SU-DHL-6 (cell line): ENCODE data around the gene HTT.

Experiments used
- CTCF ChIP-seq: fragments of 200-600 bp; sonication (generic); IDR thresholded peaks from one replicate; pipeline ENCODE4 v1.5.1; 2017; ENCODE audit warnings: antibody characterized with exemption, mild to moderate bottlenecking, low read length, moderate library complexity; ENCODE audit not compliant: insufficient read depth, poor library complexity, severe bottlenecking
- EZH2phosphoT487 ChIP-seq: fragments of 200-600 bp; sonication (generic), shearing (Covaris generic); conservative IDR thresholded peaks from 2 replicates; pipeline ENCODE4 v1.6.1; 2018; ENCODE audit warnings: mild to moderate bottlenecking, antibody characterized with exemption, low read length, moderate library complexity, mixed read lengths

GRCh38 chr4:3225936-3226335, 151.5 kb downstream of the HTT start:
- no peak for TF ChIP-seq CTCF
- no peak for TF ChIP-seq EZH2phosphoT487
